HepG2 (cell line): ENCODE measurements around the gene CCDC88C. TPM values are rescaled to one million over a fixed set of nuclear protein-coding genes. Genes with fewer than 3 reads are reported as not detected.

Source experiments
- ATAC-seq: fragments of 200-7000 bp; cut with Tn5 transposase; 3 replicates; pipeline ENCODE4 v1.9.1; 2020; ENCODE audit warnings: mild to moderate bottlenecking, moderate library complexity
- BruUV-seq: library from RNA; stranded (reverse); fragments of 400-500 nt; replicated peaks from 2 replicates; lab custom pipeline; 2021; lab: Mats Ljungman, UMichigan
- CTCF ChIA-PET: fragments of 300-600 bp; formaldehyde crosslinking; extraction: SDS; loops from one replicate; lab custom pipeline; 2021; ENCODE audit warnings: low total read pairs, inconsistent platforms, low intra/inter-chr PET ratio; lab: Yijun Ruan, JAX
- POLR2A ChIA-PET: fragments of 350-600 bp; sonication (Branson Sonifier 250); formaldehyde crosslinking; loops from one replicate; lab custom pipeline; 2020; ENCODE audit warnings: antibody characterized with exemption, inconsistent platforms; lab: Yijun Ruan, JAX
- DNase-seq: peaks from one replicate; pipeline ENCODE4 v3.0.0-alpha.2; 2015; ENCODE audit warnings: low spot score
- FAIRE-seq: peaks from 3 replicates; lab custom pipeline; 2011; peaks lifted over from hg19 to GRCh38; lab: Jason Lieb, UNC
- H2AFZ ChIP-seq: one replicate; pipeline ENCODE4 v1.6.1; 2011; ENCODE audit warnings: low read length, inconsistent platforms
- H3K27ac ChIP-seq: fragments of 300-600 bp; 3 replicates; pipeline ENCODE4 v1.8.0; 2011; ENCODE audit warnings: mixed run types, mild to moderate bottlenecking, mixed read lengths, low read length, inconsistent platforms; ENCODE audit not compliant: insufficient read depth; ENCODE audit errors: extremely low read length
- H3K27me3 ChIP-seq, 2 experiments: fragments of 200-600 bp in 1 of 2; 2 replicates in 1 of 2; 3 replicates in 1 of 2; pipeline versions ENCODE4 v1.6.0 to v1.8.0; 2011; ENCODE audit warnings: low read length in 2 of 2, mild to moderate bottlenecking in 2 of 2, moderate library complexity in 2 of 2, inconsistent platforms in 1 of 2; ENCODE audit not compliant: insufficient read depth in 2 of 2, control insufficient read depth in 1 of 2
- H3K36me3 ChIP-seq, 2 experiments: fragments of 200-600 bp in 1 of 2; replicated peaks in 1 of 2; 2 replicates in 1 of 2; 3 replicates in 1 of 2; pipeline versions ENCODE4 v1.5.1 to v1.8.0; 2011; ENCODE audit warnings: low read length in 2 of 2, inconsistent platforms in 1 of 2; ENCODE audit not compliant: insufficient read depth in 2 of 2, control insufficient read depth in 1 of 2
- H3K4me1 ChIP-seq: 2 replicates; pipeline ENCODE4 v1.5.1; 2012; ENCODE audit warnings: low read length, inconsistent platforms; ENCODE audit not compliant: insufficient read depth
- H3K4me2 ChIP-seq: 2 replicates; pipeline ENCODE4 v1.6.0; 2011; ENCODE audit warnings: low read depth, low read length, inconsistent platforms
- H3K4me3 ChIP-seq, 3 experiments: fragments of 200-600 bp in 1 of 3; sonication (generic), shearing (Covaris generic) in 1 of 3; replicated peaks in 1 of 3; 2 replicates each; pipeline ENCODE4 v1.5.1; 2011 to 2016; ENCODE audit warnings: low read length in 3 of 3, inconsistent platforms in 2 of 3, low read depth in 2 of 3, mild to moderate bottlenecking in 2 of 3, control low read depth in 1 of 3, mixed read lengths in 1 of 3; ENCODE audit not compliant: insufficient read depth in 1 of 3
- H3K79me2 ChIP-seq: one replicate; pipeline ENCODE4 v1.6.1; 2011; ENCODE audit warnings: low read length, inconsistent platforms; ENCODE audit not compliant: insufficient read depth
- H3K9ac ChIP-seq: 2 replicates; pipeline ENCODE4 v1.6.0; 2011; ENCODE audit warnings: mild to moderate bottlenecking, low read depth, low read length, inconsistent platforms; ENCODE audit not compliant: insufficient read depth
- H3K9me3 ChIP-seq: 2 replicates; pipeline ENCODE4 v1.5.1; 2012; ENCODE audit warnings: mild to moderate bottlenecking, low read length
- H4K20me1 ChIP-seq: 2 replicates; pipeline ENCODE4 v1.6.0; 2011; ENCODE audit warnings: inconsistent platforms, mild to moderate bottlenecking, low read length, moderate library complexity; ENCODE audit not compliant: insufficient read depth
- GRHL1 ChIP-seq: sonication (generic); formaldehyde crosslinking; conservative IDR thresholded peaks from 2 replicates; pipeline ENCODE4 v1.8.0; 2022; ENCODE audit warnings: missing genetic modification reagents
- MYPOP ChIP-seq: sonication (generic); formaldehyde crosslinking; IDR thresholded peaks from 2 replicates; pipeline ENCODE4 v1.8.1; 2023; ENCODE audit warnings: mild to moderate bottlenecking, moderate library complexity, missing genetic modification reagents
- ZNF609 ChIP-seq: sonication (generic); formaldehyde crosslinking; IDR thresholded peaks from 2 replicates; pipeline ENCODE4 v1.4.0; 2020; ENCODE audit warnings: mild to moderate bottlenecking, missing genetic modification reagents, borderline replicate concordance
- WGBS: methylation state at CpG from one replicate; pipeline ENCODE4 v1.1.6; 2017; ENCODE audit warnings: low lambda C conversion rate; 5-methylcytosine and 5-hydroxymethylcytosine counted together
- in situ Hi-C: cut with HindIII; loops from 2 replicates; pipeline ENCODE4 v1.10.0; 2017; ENCODE audit warnings: low pct_unique_long_range_greater_than_20kb; ENCODE audit not compliant: extremely low pct_ligation_motif_present
- intact Hi-C: fragments of 100-400 bp; cut with micrococcal nuclease; formaldehyde crosslinking; loops from one replicate; pipeline ENCODE4 v1.10.0; 2022; ENCODE audit not compliant: unreplicated experiment
- polyA plus RNA-seq, 8 experiments: library from polyadenylated mRNA; depleted of rRNA in 3 of 8; stranded (reverse) in 7 of 8; unstranded in 1 of 8; fragments of >200 nt; fragmentation: Illumina TruSeq in 4 of 8; extraction: Trizol in 4 of 8; gene quantifications; 2 replicates each; pipeline versions ENCODE4 v1.2.1 to v1.2.3, GENCODE V29; 2011 to 2016; ENCODE audit warnings: low read depth in 4 of 8, missing spikeins in 1 of 8, mixed read lengths in 1 of 8; ENCODE audit not compliant: insufficient read depth in 1 of 8
- total RNA-seq, 5 experiments: library from RNA; depleted of rRNA; stranded (reverse); fragments of >200 nt; fragmentation: Illumina TruSeq; extraction: Trizol; gene quantifications; 2 replicates each; pipeline ENCODE4 v1.2.3, GENCODE V29; 2016; ENCODE audit warnings: low read depth in 1 of 5

Gene CCDC88C
- total and polyA plus RNA-seq, 2 of the 13 experiments (the other 11 are each of a cell fraction or from before 2014, with no cell fraction given): 3.6 to 11.7 TPM

GRCh38 chr14:91321131-91321530, 96.5 kb downstream of the CCDC88C start:
- POLR2A ChIA-PET: no interaction called here
- H4K20me1 ChIP-seq: no peaks in the 10 kb centered on the region
- DNase-seq (no peak), FAIRE-seq (no peak), ATAC-seq (no peak)
- CTCF ChIA-PET: no interaction called here
- H3K4me2 ChIP-seq: no peak overlapping the region
- H3K27ac ChIP-seq: no peak overlapping the region
- no peaks in the 10 kb centered on the region for H3K27me3 ChIP-seq
- TF ChIP-seq ZNF609 (CRISPR knock-in tag) (no peak), GRHL1 (no peak), MYPOP (CRISPR knock-in tag) (no peak)
- WGBS: 90% methylated on average over 11 of the region's 12 CpGs
- H3K9me3 ChIP-seq: no peaks in the 10 kb centered on the region
- no peaks in the 10 kb centered on the region for H3K4me1 ChIP-seq
- no peak overlapping the region for H3K4me3 ChIP-seq
- H3K36me3 ChIP-seq: peaks cover 16 to 42% of the 10 kb centered on the region in 2 experiments
- no TSS peak for BruUV-seq
- no peak overlapping the region for H3K9ac ChIP-seq
- no peak overlapping the region for H2AFZ ChIP-seq
- intact Hi-C loops (no loop called here), in situ Hi-C loops (no loop called here)
- H3K79me2 ChIP-seq: no peaks in the 10 kb centered on the region
